ENCODE measurements around the gene INTS11. TPM values are rescaled to one million over a fixed set of nuclear protein-coding genes. Genes with fewer than 3 reads are reported as not detected.

Gene INTS11
- total and polyA plus RNA-seq, 10 of the 15 experiments (the other 5 are each of a cell fraction or from before 2014, with no cell fraction given), result 2.5 to 117 (median 77.7) TPM

- TF ChIP-seq ZNF592 (IDR thresholded peaks at IDR 0.05) (no peak), SUPT20H (IDR thresholded peaks at IDR 0.05; ENCODE audit: borderline replicate concordance, control insufficient read depth, low read depth, low read length) (no peak)
These were observed 47.6 kb upstream of the INTS11 start (continued) for GRCh38 chr1:1371746-1372711.

GRCh38 chr1:1371364-1371745 is 46.9 kb upstream of the INTS11 start:
- intact Hi-C loops (cut with micrococcal nuclease; ENCODE audit: unreplicated experiment), result loop anchor here (10.0 kb wide), 1 partner anchor 133 kb away; no protein-coding TSS in a partner anchor
- ChIA-PET SMC1A (ENCODE audit: uncharacterized antibody, unreplicated experiment) (interaction anchor here (0.9 to 1.8 kb wide), 7 partner anchors 23 to 386 kb away, joined by 3 to 5 read pairs (median 3); no protein-coding TSS in a partner anchor), CTCF (interaction anchor here (0.6 to 2.8 kb wide), 20 partner anchors 12 to 387 kb away, joined by 3 to 15 read pairs (median 6); partner anchors contain the start of genes AGRN, CCNL2, DVL1 and MRPL20), RAD21 (ENCODE audit: unreplicated experiment) (interaction anchor here (1.5 kb wide), 1 partner anchor 133 kb away, joined by 6 read pairs; no protein-coding TSS in a partner anchor), POLR2A (interaction anchor here (1.1 kb wide), 1 partner anchor 67 kb away, joined by 3 read pairs; no protein-coding TSS in a partner anchor)
- WGBS (ENCODE audit: insufficient coverage, insufficient replicate concordance, low lambda C conversion rate, missing lambda C conversion rate), result 23% methylated on average over 12 of the region's 12 CpGs
- Histone ChIP-seq H3K4me2 (ENCODE audit: control insufficient read depth, insufficient read depth) (peak overlapping the region; percentile 97), H4K20me1 (ENCODE audit: control insufficient read depth, insufficient read depth) (no peaks in the 10 kb centered on the region), H2AFZ (ENCODE audit: control insufficient read depth, low read depth, low read length) (no peak overlapping the region), H3K36me3 (ENCODE audit: control insufficient read depth in 2 of 2, insufficient read depth in 2 of 2, low read length in 1 of 2) (peaks cover 0 to 3% of the 10 kb centered on the region in 2 experiments; a peak in 2 of 4 replicates), H3K9me3 (replicated peaks; ENCODE audit: control insufficient read depth, insufficient read depth, low read length) (peaks cover 3% of the 10 kb centered on the region; the same call in 1 of the 3 replicates), H3K27me3 (replicated peaks in 1 of 2; ENCODE audit: control insufficient read depth in 2 of 2, insufficient read depth in 2 of 2, low read length in 1 of 2) (no peaks in the 10 kb centered on the region), H3K4me1 (ENCODE audit: control insufficient read depth, insufficient read depth, low read length) (peaks cover 24% of the 10 kb centered on the region), H3K9ac (ENCODE audit: control insufficient read depth, insufficient read depth, low read length) (peak overlapping the region; percentile 22; the same call in 1 of the 2 replicates), H3K4me3 (no peak overlapping the region), H3K27ac (ENCODE audit: control insufficient read depth, insufficient read depth) (peak overlapping the region; percentile 42), H3K79me2 (ENCODE audit: control insufficient read depth, insufficient read depth, low read length) (peaks cover 29% of the 10 kb centered on the region)
- TF ChIP-seq PML (IDR thresholded peaks at IDR 0.05; ENCODE audit: low read length) (no peak), RUNX3 (IDR thresholded peaks at IDR 0.05; ENCODE audit: low read length) (peak; percentile 57), WRNIP1 (IDR thresholded peaks at IDR 0.05; ENCODE audit: borderline replicate concordance, low read depth, low read length) (no peak), CREB1 (IDR thresholded peaks at IDR 0.05; ENCODE audit: low read depth) (peak; percentile 61; the same call in 1 of the 2 replicates), NR2C1 (IDR thresholded peaks at IDR 0.05) (no peak), E4F1 (IDR thresholded peaks at IDR 0.05; ENCODE audit: borderline replicate concordance, partially characterized antibody) (no peak), CHD1 (IDR thresholded peaks at IDR 0.05; ENCODE audit: low read depth, low read length) (no peak), POLR2A (IDR thresholded peaks at IDR 0.05; ENCODE audit: low read depth, low read length) (peak; percentile 21; the same call in 1 of the 2 replicates)
- in situ Hi-C loops (cut with MboI), result no loop called here
- FAIRE-seq, result no peak
- peak; percentile 0; the same call in 2 of the 3 replicates for ATAC-seq
- DNase-seq (ENCODE audit: low read depth, low spot score), result no peak
- BruUV-seq (replicated peaks), result no TSS peak
